Fibroblast of lung (primary cell): ENCODE measurements around the gene SCAMP5. TPM values are rescaled to one million over a fixed set of nuclear protein-coding genes. Genes with fewer than 3 reads are reported as not detected.

ENCODE experiments used
- DNase-seq, 2 donors: peaks; one replicate each; pipeline versions ENCODE4 v3.0.0 to v3.0.0-alpha.2; 2010; ENCODE audit warnings: low read depth in 2 of 2
- H2AFZ ChIP-seq: 2 replicates; pipeline ENCODE4 v1.5.1; 2012; ENCODE audit warnings: low read length, control low read depth, inconsistent platforms
- H3K27ac ChIP-seq: 2 replicates; pipeline ENCODE4 v1.5.1; 2011; ENCODE audit warnings: low read length, control low read depth; ENCODE audit not compliant: insufficient read depth
- H3K27me3 ChIP-seq: 2 replicates; pipeline ENCODE4 v1.5.1; 2011; ENCODE audit warnings: mild to moderate bottlenecking, low read length; ENCODE audit not compliant: control insufficient read depth, insufficient read depth
- H3K36me3 ChIP-seq: 2 replicates; pipeline ENCODE4 v1.5.1; 2011; ENCODE audit warnings: low read length; ENCODE audit not compliant: control insufficient read depth, insufficient read depth
- H3K4me1 ChIP-seq: 2 replicates; pipeline ENCODE4 v1.5.1; 2011; ENCODE audit warnings: low read length; ENCODE audit not compliant: control insufficient read depth, insufficient read depth; ENCODE audit errors: extremely low read depth
- H3K4me2 ChIP-seq: 2 replicates; pipeline ENCODE4 v1.5.1; 2011; ENCODE audit warnings: low read length, control low read depth; ENCODE audit not compliant: insufficient read depth; ENCODE audit errors: extremely low read depth
- H3K4me3 ChIP-seq, 4 experiments: fragments of 200-600 bp in 1 of 4; sonication (generic) in 1 of 4; replicated peaks in 1 of 4; 2 replicates each; pipeline ENCODE4 v1.5.1; 2011 to 2016; ENCODE audit warnings: low read length in 4 of 4, low read depth in 3 of 4, mild to moderate bottlenecking in 3 of 4, control low read depth in 2 of 4, inconsistent platforms in 1 of 4, mixed read lengths in 1 of 4; ENCODE audit not compliant: insufficient read depth in 1 of 4; ENCODE audit errors: control extremely low read depth in 1 of 4
- H3K79me2 ChIP-seq: 2 replicates; pipeline ENCODE4 v1.5.1; 2012; ENCODE audit warnings: mild to moderate bottlenecking, low read length, inconsistent platforms; ENCODE audit not compliant: control insufficient read depth, insufficient read depth
- H3K9ac ChIP-seq: 2 replicates; pipeline ENCODE4 v1.5.1; 2011; ENCODE audit warnings: mild to moderate bottlenecking, low read length, control low read depth; ENCODE audit not compliant: insufficient read depth
- H3K9me3 ChIP-seq: 2 replicates; pipeline ENCODE4 v1.5.1; 2012; ENCODE audit warnings: low read depth, low read length; ENCODE audit not compliant: control insufficient read depth, insufficient read depth
- H4K20me1 ChIP-seq: 2 replicates; pipeline ENCODE4 v1.5.1; 2011; ENCODE audit warnings: low read length; ENCODE audit not compliant: control insufficient read depth, insufficient read depth; ENCODE audit errors: extremely low read depth
- EZH2 ChIP-seq: IDR thresholded peaks from 2 replicates; pipeline ENCODE4 v1.5.1; 2012; ENCODE audit warnings: low read length, control low read depth, mild to moderate bottlenecking; ENCODE audit errors: missing control alignments
- polyA plus RNA-seq, 2 donors: library from polyadenylated mRNA; depleted of rRNA in 1 of 2; stranded (reverse) in 1 of 2; unstranded in 1 of 2; fragments of >200 nt; gene quantifications; 2 replicates each; pipeline ENCODE4 v1.2.1, GENCODE V29; 2011 to 2012; ENCODE audit warnings: missing spikeins in 1 of 2
- total RNA-seq: library from RNA; depleted of rRNA; stranded (reverse); fragments of >200 nt; gene quantifications from 2 replicates; pipeline ENCODE4 v1.2.1, GENCODE V29; 2014
- TF ChIP-seq, protein P1 (sequence below), 2 donors: IDR thresholded peaks in 1 of 2; conservative IDR thresholded peaks in 1 of 2; 1 replicate in 1 of 2; 2 replicates in 1 of 2; pipeline ENCODE4 v1.5.1; 2011 to 2012; ENCODE audit warnings: low read length in 2 of 2, control low read depth in 1 of 2, inconsistent platforms in 1 of 2, low read depth in 1 of 2, mild to moderate bottlenecking in 1 of 2

The SCAMP5 gene
- total and polyA plus RNA-seq, 2 donors (not counting 1 experiment from before 2014, with no cell fraction given) = 0.50 to 0.93 TPM

DNA sequence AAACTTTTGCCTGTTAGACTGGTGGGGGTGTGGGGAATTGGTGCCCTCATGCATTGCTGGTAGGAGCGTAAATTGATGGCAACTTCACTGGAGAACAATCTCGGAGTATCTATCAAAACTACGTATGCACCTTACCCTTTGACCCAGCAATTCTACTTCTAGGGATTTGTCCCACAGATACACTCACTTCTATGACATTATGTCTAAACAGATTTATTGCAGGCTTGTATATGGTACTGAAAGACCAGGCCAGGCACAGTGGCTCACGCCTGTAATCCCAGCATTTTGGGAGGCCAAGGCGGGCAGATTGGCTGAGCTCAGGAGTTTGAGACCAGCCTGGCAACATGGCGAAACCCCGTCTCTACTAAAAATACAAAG is 58.4 kb downstream of the SCAMP5 start:
- Histone ChIP-seq H3K4me3 (no peak overlapping the region), H2AFZ (no peak overlapping the region), H3K79me2 (no peaks in the 10 kb centered on the region), H3K4me2 (no peak overlapping the region), H3K9me3 (no peaks in the 10 kb centered on the region), H3K4me1 (no peaks in the 10 kb centered on the region), H3K9ac (no peak overlapping the region), H4K20me1 (no peaks in the 10 kb centered on the region), H3K36me3 (no peaks in the 10 kb centered on the region), H3K27me3 (no peaks in the 10 kb centered on the region), H3K27ac (no peak overlapping the region)
- no peak for TF ChIP-seq EZH2
- TF ChIP-seq, protein P1, sequence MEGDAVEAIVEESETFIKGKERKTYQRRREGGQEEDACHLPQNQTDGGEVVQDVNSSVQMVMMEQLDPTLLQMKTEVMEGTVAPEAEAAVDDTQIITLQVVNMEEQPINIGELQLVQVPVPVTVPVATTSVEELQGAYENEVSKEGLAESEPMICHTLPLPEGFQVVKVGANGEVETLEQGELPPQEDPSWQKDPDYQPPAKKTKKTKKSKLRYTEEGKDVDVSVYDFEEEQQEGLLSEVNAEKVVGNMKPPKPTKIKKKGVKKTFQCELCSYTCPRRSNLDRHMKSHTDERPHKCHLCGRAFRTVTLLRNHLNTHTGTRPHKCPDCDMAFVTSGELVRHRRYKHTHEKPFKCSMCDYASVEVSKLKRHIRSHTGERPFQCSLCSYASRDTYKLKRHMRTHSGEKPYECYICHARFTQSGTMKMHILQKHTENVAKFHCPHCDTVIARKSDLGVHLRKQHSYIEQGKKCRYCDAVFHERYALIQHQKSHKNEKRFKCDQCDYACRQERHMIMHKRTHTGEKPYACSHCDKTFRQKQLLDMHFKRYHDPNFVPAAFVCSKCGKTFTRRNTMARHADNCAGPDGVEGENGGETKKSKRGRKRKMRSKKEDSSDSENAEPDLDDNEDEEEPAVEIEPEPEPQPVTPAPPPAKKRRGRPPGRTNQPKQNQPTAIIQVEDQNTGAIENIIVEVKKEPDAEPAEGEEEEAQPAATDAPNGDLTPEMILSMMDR (conservative IDR thresholded peaks at IDR 0.05 in 1 of 2, IDR thresholded peaks at IDR 0.05 in 1 of 2; ENCODE audit: low read depth in 1 of 2, low read length in 2 of 2) = no peak
- DNase-seq = no peak

DNA sequence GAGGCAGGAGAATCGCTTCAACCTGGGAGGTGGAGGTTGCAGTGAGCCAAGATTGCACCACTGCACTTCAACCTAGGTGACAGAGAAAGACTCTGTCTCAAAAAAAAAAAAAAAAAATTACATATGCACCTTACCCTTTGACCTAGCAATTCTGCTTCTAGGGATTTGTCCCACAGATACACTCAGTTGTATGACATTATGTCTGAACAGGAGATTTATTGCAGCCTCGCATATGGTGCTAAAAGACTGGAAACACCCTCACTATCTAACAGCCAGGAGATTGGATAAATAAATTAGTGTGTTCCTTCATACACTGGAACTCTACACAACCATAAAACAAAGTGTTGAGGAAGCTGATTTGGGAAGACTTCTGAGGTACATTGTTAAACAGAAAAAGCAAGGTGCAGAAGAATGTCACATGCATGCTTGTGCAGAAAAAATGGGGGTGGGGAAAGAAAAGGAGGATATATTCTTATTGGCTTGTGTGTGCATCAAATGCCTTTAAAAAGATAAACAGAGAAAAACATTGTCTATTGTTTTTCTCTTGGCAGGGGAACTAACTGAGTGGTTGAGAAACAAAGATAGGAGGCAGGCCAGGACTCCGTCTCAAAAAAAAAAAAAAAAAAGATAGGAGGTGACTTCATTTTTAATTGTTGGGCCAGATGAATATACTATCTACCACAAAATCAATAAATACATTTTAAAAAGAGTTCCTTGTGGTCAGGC is 59.0 kb downstream of the SCAMP5 start:
- Histone ChIP-seq H2AFZ (no peak overlapping the region), H3K27me3 (no peaks in the 10 kb centered on the region), H3K9ac (no peak overlapping the region), H4K20me1 (no peaks in the 10 kb centered on the region), H3K9me3 (no peaks in the 10 kb centered on the region), H3K36me3 (no peaks in the 10 kb centered on the region), H3K4me2 (no peak overlapping the region), H3K27ac (no peak overlapping the region), H3K4me1 (no peaks in the 10 kb centered on the region), H3K4me3 (no peak overlapping the region), H3K79me2 (no peaks in the 10 kb centered on the region)
- no peak for TF ChIP-seq EZH2
- TF ChIP-seq, protein P1 (conservative IDR thresholded peaks at IDR 0.05 in 1 of 2, IDR thresholded peaks at IDR 0.05 in 1 of 2; ENCODE audit: low read depth in 1 of 2, low read length in 2 of 2) = no peak
- DNase-seq = no peak

DNA sequence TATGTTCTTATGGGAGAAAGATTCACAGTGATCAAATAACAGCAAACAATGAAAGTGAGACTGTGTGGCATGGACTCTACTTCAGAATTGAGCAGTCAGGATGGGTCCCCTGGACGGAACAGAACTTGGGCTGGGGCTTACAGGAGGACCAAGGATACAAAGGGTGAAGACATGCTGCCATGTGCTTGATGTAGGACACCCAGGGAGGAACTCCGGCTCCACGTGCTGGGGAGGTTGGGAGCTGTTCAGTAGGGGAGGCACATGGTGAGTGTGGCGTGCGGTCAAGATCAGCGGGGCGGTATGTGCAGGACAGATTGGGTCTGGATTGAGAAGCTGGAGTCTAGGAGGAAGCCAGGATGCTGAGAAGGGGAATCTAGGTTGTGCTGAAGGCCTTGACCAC is 60.7 kb downstream of the SCAMP5 start:
- no peak overlapping the region for H3K27ac ChIP-seq
- DNase-seq = no peak
- no peaks in the 10 kb centered on the region for H3K27me3 ChIP-seq
- H3K9me3 ChIP-seq = no peaks in the 10 kb centered on the region
- H3K36me3 ChIP-seq = no peaks in the 10 kb centered on the region
- H3K4me1 ChIP-seq = no peaks in the 10 kb centered on the region
- H3K9ac ChIP-seq = no peak overlapping the region
- H3K79me2 ChIP-seq = no peaks in the 10 kb centered on the region
- no peak overlapping the region for H3K4me2 ChIP-seq
- TF ChIP-seq, protein P1 (conservative IDR thresholded peaks at IDR 0.05 in 1 of 2, IDR thresholded peaks at IDR 0.05 in 1 of 2; ENCODE audit: low read depth in 1 of 2, low read length in 2 of 2) = no peak
- no peak for TF ChIP-seq EZH2
- no peaks in the 10 kb centered on the region for H4K20me1 ChIP-seq
- no peak overlapping the region for H3K4me3 ChIP-seq
- H2AFZ ChIP-seq = no peak overlapping the region
